ENCODE data around the gene INTS15. TPM values are rescaled to one million over a fixed set of nuclear protein-coding genes. Genes with fewer than 3 reads are reported as not detected.
"Not testable (repeated sequence)": the region's sequence is repeated elsewhere in the genome, so short reads cannot be mapped to it uniquely, and the experiment has no call there.

The INTS15 gene
- total and polyA plus RNA-seq, 7 experiments from 2014 or later = 29.7 to 69.1 (median 51.8) TPM

- H3K4me1 Mint-ChIP-seq = peaks cover 0 to 5% (median 0%) of the 10 kb centered on the region in 7 donors
- ATAC-seq (no peak), DNase-seq (no peak)
- no peaks in the 10 kb centered on the region for H3K9me3 ChIP-seq (ENCODE audit: control insufficient read depth in 2 of 3, low read length in 3 of 3)
- no peaks in the 10 kb centered on the region for H3K36me3 ChIP-seq (ENCODE audit: control insufficient read depth in 2 of 3, insufficient read depth in 3 of 3, low read length in 3 of 3)
- H3K27me3 ChIP-seq (ENCODE audit: control insufficient read depth in 2 of 2, insufficient read depth in 2 of 2, low read length in 2 of 2) = no peaks in the 10 kb centered on the region
- no peak overlapping the region for H3K4me3 ChIP-seq (ENCODE audit: low read length)
- H3K27ac ChIP-seq (ENCODE audit: low read depth, low read length) = no peak overlapping the region
- H3K9me3 Mint-ChIP-seq = peaks cover 0 to 4% (median 0%) of the 10 kb centered on the region in 11 donors
- peaks cover 0 to 3% (median 0%) of the 10 kb centered on the region in 5 donors for H3K36me3 Mint-ChIP-seq
- peak overlapping the region in 2 of 9 donors; percentile 59 to 87 for H3K27ac Mint-ChIP-seq
- CTCF ChIA-PET = no interaction called here
- no peaks in the 10 kb centered on the region for H3K27me3 Mint-ChIP-seq
- intact Hi-C loops (cut with micrococcal nuclease) = no loop called here
- POLR2A ChIA-PET = no interaction called here
- no peak overlapping the region for H3K4me3 Mint-ChIP-seq
- no peaks in the 10 kb centered on the region for H3K4me1 ChIP-seq (ENCODE audit: control insufficient read depth in 2 of 2, insufficient read depth in 2 of 2, low read length in 2 of 2)
These were observed 40.4 kb downstream of the INTS15 start for GRCh38 chr7:6630007-6630849.

GRCh38 chr7:6631605-6632004, 41.8 kb downstream of the INTS15 start:
- Mint-ChIP-seq H3K4me3 (no peak overlapping the region), H3K36me3 (peaks cover 0 to 3% (median 0%) of the 10 kb centered on the region in 5 donors), H3K27ac (peak overlapping the region in 1 of 9 donors; percentile 81), H3K9me3 (peaks cover 0 to 4% (median 0%) of the 10 kb centered on the region in 11 donors), H3K27me3 (no peaks in the 10 kb centered on the region), H3K4me1 (peaks cover 0 to 4% (median 0%) of the 10 kb centered on the region in 7 donors)
- ATAC-seq = no peak
- Histone ChIP-seq H3K4me3 (ENCODE audit: low read length) (no peak overlapping the region), H3K36me3 (ENCODE audit: control insufficient read depth in 2 of 3, insufficient read depth in 3 of 3, low read length in 3 of 3) (no peaks in the 10 kb centered on the region), H3K27me3 (ENCODE audit: control insufficient read depth in 2 of 2, insufficient read depth in 2 of 2, low read length in 2 of 2) (no peaks in the 10 kb centered on the region), H3K4me1 (ENCODE audit: control insufficient read depth in 2 of 2, insufficient read depth in 2 of 2, low read length in 2 of 2) (no peaks in the 10 kb centered on the region), H3K9me3 (ENCODE audit: control insufficient read depth in 2 of 3, low read length in 3 of 3) (no peaks in the 10 kb centered on the region), H3K27ac (ENCODE audit: low read depth, low read length) (no peak overlapping the region)
- CTCF ChIA-PET = no interaction called here
- intact Hi-C loops (cut with micrococcal nuclease) = no loop called here
- POLR2A ChIA-PET = no interaction called here
- no peak for DNase-seq

- peaks cover 0 to 6% (median under 1%) of the 10 kb centered on the region in 5 donors for H3K36me3 Mint-ChIP-seq
- Histone ChIP-seq H3K36me3 (ENCODE audit: control insufficient read depth in 2 of 3, insufficient read depth in 3 of 3, low read length in 3 of 3) (no peaks in the 10 kb centered on the region), H3K4me3 (ENCODE audit: low read length) (no peak overlapping the region), H3K27ac (ENCODE audit: low read depth, low read length) (no peak overlapping the region), H3K27me3 (ENCODE audit: control insufficient read depth in 2 of 2, insufficient read depth in 2 of 2, low read length in 2 of 2) (no peaks in the 10 kb centered on the region), H3K4me1 (ENCODE audit: control insufficient read depth in 2 of 2, insufficient read depth in 2 of 2, low read length in 2 of 2) (peaks cover 10 to 11% of the 10 kb centered on the region in 2 donors), H3K9me3 (ENCODE audit: control insufficient read depth in 2 of 3, low read length in 3 of 3) (no peaks in the 10 kb centered on the region)
- ChIA-PET POLR2A (no interaction called here), CTCF (no interaction called here)
- peak overlapping the region in 4 of 9 donors; percentile 14 to 72 (median 42) for H3K27ac Mint-ChIP-seq
- DNase-seq (no peak), ATAC-seq (no peak)
- peaks cover 13 to 16% (median 14%) of the 10 kb centered on the region in 7 donors for H3K4me1 Mint-ChIP-seq
- intact Hi-C loops (cut with micrococcal nuclease) = no loop called here
- H3K27me3 Mint-ChIP-seq = no peaks in the 10 kb centered on the region
- peaks cover 0 to 4% (median 0%) of the 10 kb centered on the region in 11 donors for H3K9me3 Mint-ChIP-seq
- H3K4me3 Mint-ChIP-seq = peak overlapping the region in 3 of 10 donors; percentile 12 to 40 (median 39)
These were observed 44.2 kb downstream of the INTS15 start for GRCh38 chr7:6634021-6634420.

- H3K27ac ChIP-seq (ENCODE audit: low read depth, low read length); DNase-seq; H3K27me3 ChIP-seq (ENCODE audit: control insufficient read depth in 2 of 2, insufficient read depth in 2 of 2, low read length in 2 of 2); H3K9me3 ChIP-seq (ENCODE audit: control insufficient read depth in 2 of 3, low read length in 3 of 3); H3K9me3 Mint-ChIP-seq; H3K27me3 Mint-ChIP-seq; H3K36me3 ChIP-seq (ENCODE audit: control insufficient read depth in 2 of 3, insufficient read depth in 3 of 3, low read length in 3 of 3); H3K4me3 ChIP-seq (ENCODE audit: low read length); CTCF ChIA-PET; POLR2A ChIA-PET; intact Hi-C loops (cut with micrococcal nuclease): not testable (repeated sequence)
- H3K4me1 ChIP-seq (ENCODE audit: control insufficient read depth in 2 of 2, insufficient read depth in 2 of 2, low read length in 2 of 2) = peaks cover 10 to 14% of the 10 kb centered on the region in 2 donors
- peaks cover 21 to 24% (median 22%) of the 10 kb centered on the region in 7 donors for H3K4me1 Mint-ChIP-seq
- H3K27ac Mint-ChIP-seq = peak overlapping the region in 3 of 9 donors; percentile 21 to 81 (median 58)
- peaks cover 0 to 15% (median 8%) of the 10 kb centered on the region in 5 donors for H3K36me3 Mint-ChIP-seq
- peak; percentile 24 for ATAC-seq
- H3K4me3 Mint-ChIP-seq = peak overlapping the region in 5 of 10 donors; percentile 29 to 89 (median 68)
These were observed 45.1 kb downstream of the INTS15 start for GRCh38 chr7:6634971-6635370.

GRCh38 chr7:6636741-6637543, 47.1 kb downstream of the INTS15 start, which contains the start of gene ZNF316:
Gene ZNF316, plus strand, starts transcription at chr7:6637318. Its CDS starts 5,092 bp downstream, at chr7:6642410.
- no peaks in the 10 kb centered on the region for H3K27me3 Mint-ChIP-seq
- H3K36me3 Mint-ChIP-seq = peaks cover 0 to 31% (median 16%) of the 10 kb centered on the region in 5 donors
- peak; percentile 77 for ATAC-seq
- no peaks in the 10 kb centered on the region for H3K9me3 ChIP-seq (ENCODE audit: control insufficient read depth in 2 of 3, low read length in 3 of 3)
- peaks cover 0 to 4% (median 0%) of the 10 kb centered on the region in 11 donors for H3K9me3 Mint-ChIP-seq
- no peaks in the 10 kb centered on the region for H3K27me3 ChIP-seq (ENCODE audit: control insufficient read depth in 2 of 2, insufficient read depth in 2 of 2, low read length in 2 of 2)
- H3K27ac ChIP-seq (ENCODE audit: low read depth, low read length) = peak within 1 kb of the TSS; percentile 76
- peak within 1 kb of the TSS; percentile 81 to 90 (median 88) for H3K4me3 Mint-ChIP-seq
- H3K4me1 Mint-ChIP-seq = peaks cover 24 to 32% (median 26%) of the 10 kb centered on the region in 7 donors
- peaks cover 10 to 14% of the 10 kb centered on the region in 2 donors for H3K4me1 ChIP-seq (ENCODE audit: control insufficient read depth in 2 of 2, insufficient read depth in 2 of 2, low read length in 2 of 2)
- peak within 1 kb of the TSS; percentile 81 to 95 (median 87) for H3K27ac Mint-ChIP-seq
- intact Hi-C loops (cut with micrococcal nuclease) = loop anchor here (1.0 kb wide), 4 partner anchors 47 to 92 kb away; partner anchors contain the start of genes ZNF12 (in 2 of the 2) and INTS15 (in 1 of the 2)
- peak within 1 kb of the TSS; percentile 52 for H3K4me3 ChIP-seq (ENCODE audit: low read length)
- ChIA-PET CTCF (interaction anchor here (0.6 kb wide), 1 partner anchor 552 kb away, joined by 4 read pairs; no protein-coding TSS in a partner anchor), POLR2A (interaction anchor here (1.0 to 1.4 kb wide), 3 partner anchors 15 to 59 kb away, joined by 3 to 5 read pairs (median 5); no protein-coding TSS in a partner anchor)
- peaks cover 0 to 27% (median 0%) of the 10 kb centered on the region in 3 experiments for H3K36me3 ChIP-seq (ENCODE audit: control insufficient read depth in 2 of 3, insufficient read depth in 3 of 3, low read length in 3 of 3)
- peak in 8 of 9 donors; percentile 14 to 83 (median 44) for DNase-seq

All from naive thymus-derived CD4-positive, alpha-beta T cell (primary cell).